ENCODE data around the gene EPHA6. TPM values are rescaled to one million over a fixed set of nuclear protein-coding genes. Genes with fewer than 3 reads are reported as not detected.
A peak's percentile ranks its signal among the peaks of the same experiment; 100 is the strongest.

The EPHA6 gene
- total RNA-seq, 1 experiment from 2014 or later: 1.2 TPM

- Histone ChIP-seq H3K4me1 (replicated peaks; ENCODE audit: insufficient read depth) (no peaks in the 10 kb centered on the region), H3K79me2 (ENCODE audit: low read depth) (no peaks in the 10 kb centered on the region), H3K9me3 (ENCODE audit: insufficient read depth, low read depth) (no peaks in the 10 kb centered on the region; the same call in 1 of the 2 replicates), H3K4me3 (no peak overlapping the region), H3K27ac (no peak overlapping the region), H3K27me3 (ENCODE audit: insufficient read depth, low read depth) (no peaks in the 10 kb centered on the region), H4K20me1 (ENCODE audit: insufficient read depth) (no peaks in the 10 kb centered on the region), H3K36me3 (ENCODE audit: low read depth) (no peaks in the 10 kb centered on the region), H3K4me2 (no peak overlapping the region), H3F3A (ENCODE audit: insufficient read depth, low read depth) (no peaks in the 10 kb centered on the region), H2AFZ (peak overlapping the region; percentile 56; the same call in 1 of the 2 replicates), H3K9me2 (ENCODE audit: insufficient read depth) (peaks cover 3% of the 10 kb centered on the region; the same call in 1 of the 2 replicates)
- no peak for DNase-seq
- TF ChIP-seq CTCF (conservative IDR thresholded peaks at IDR 0.05): no peak
- TF ChIP-seq EZH2 (IDR thresholded peaks at IDR 0.05; ENCODE audit: low read depth): no peak
- BruUV-seq (replicated peaks): no TSS peak
- CTCF ChIA-PET: no interaction called here
- POLR2A ChIA-PET (ENCODE audit: unreplicated experiment): no interaction called here
- intact Hi-C loops (cut with micrococcal nuclease; ENCODE audit: unreplicated experiment): no loop called here
Observed at GRCh38 chr3:97485206-97485605, 670.8 kb downstream of the EPHA6 start.

GRCh38 chr3:97487587-97487986 lies 673.2 kb downstream of the EPHA6 start:
- no TSS peak for BruUV-seq (replicated peaks)
- Histone ChIP-seq H3K9me3 (ENCODE audit: insufficient read depth, low read depth) (no peaks in the 10 kb centered on the region; the same call in 1 of the 2 replicates), H3K4me1 (replicated peaks; ENCODE audit: insufficient read depth) (no peaks in the 10 kb centered on the region), H3K27ac (no peak overlapping the region), H3K79me2 (ENCODE audit: low read depth) (no peaks in the 10 kb centered on the region), H4K20me1 (ENCODE audit: insufficient read depth) (no peaks in the 10 kb centered on the region), H3K9me2 (ENCODE audit: insufficient read depth) (peaks cover 6% of the 10 kb centered on the region; the same call in 1 of the 2 replicates), H3K36me3 (ENCODE audit: low read depth) (no peaks in the 10 kb centered on the region), H2AFZ (no peak overlapping the region), H3F3A (ENCODE audit: insufficient read depth, low read depth) (no peaks in the 10 kb centered on the region), H3K4me3 (no peak overlapping the region), H3K27me3 (ENCODE audit: insufficient read depth, low read depth) (no peaks in the 10 kb centered on the region), H3K4me2 (no peak overlapping the region)
- TF ChIP-seq EZH2 (IDR thresholded peaks at IDR 0.05; ENCODE audit: low read depth): no peak
- TF ChIP-seq CTCF (conservative IDR thresholded peaks at IDR 0.05): no peak
- ChIA-PET CTCF (no interaction called here), POLR2A (ENCODE audit: unreplicated experiment) (no interaction called here)
- DNase-seq: no peak
- intact Hi-C loops (cut with micrococcal nuclease; ENCODE audit: unreplicated experiment): no loop called here

- Histone ChIP-seq H3K4me1 (replicated peaks; ENCODE audit: insufficient read depth) (no peaks in the 10 kb centered on the region), H3K9me3 (ENCODE audit: insufficient read depth, low read depth) (no peaks in the 10 kb centered on the region; the same call in 1 of the 2 replicates), H2AFZ (peak overlapping the region; percentile 12; the same call in 1 of the 2 replicates), H3K4me3 (no peak overlapping the region), H3K4me2 (no peak overlapping the region), H3F3A (ENCODE audit: insufficient read depth, low read depth) (no peaks in the 10 kb centered on the region), H3K27me3 (ENCODE audit: insufficient read depth, low read depth) (no peaks in the 10 kb centered on the region), H3K9me2 (ENCODE audit: insufficient read depth) (peaks cover 6% of the 10 kb centered on the region; the same call in 1 of the 2 replicates), H3K79me2 (ENCODE audit: low read depth) (no peaks in the 10 kb centered on the region), H3K36me3 (ENCODE audit: low read depth) (no peaks in the 10 kb centered on the region), H4K20me1 (ENCODE audit: insufficient read depth) (no peaks in the 10 kb centered on the region), H3K27ac (no peak overlapping the region)
- DNase-seq: no peak
- ChIA-PET CTCF (no interaction called here), POLR2A (ENCODE audit: unreplicated experiment) (no interaction called here)
- TF ChIP-seq EZH2 (IDR thresholded peaks at IDR 0.05; ENCODE audit: low read depth) (no peak), CTCF (conservative IDR thresholded peaks at IDR 0.05) (no peak)
- no TSS peak for BruUV-seq (replicated peaks)
- intact Hi-C loops (cut with micrococcal nuclease; ENCODE audit: unreplicated experiment): no loop called here
Observed at GRCh38 chr3:97488741-97489140, 674.3 kb downstream of the EPHA6 start.
